Stimulated activated memory B cell treated with anti-CD40 and anti-IgM and Interleukin-4, amounts not matched to agents 10 μg/mL and 1 μg/mL and 100 μg/mL, for 72 hours (primary cell): ENCODE measurements around the gene MB.

ENCODE experiments used
- ATAC-seq: fragments of 150-1000 bp; cut with Tn5 transposase; 2 replicates; pipeline ENCODE4 v1.10.0; 2021
- H3K27ac Mint-ChIP-seq: one replicate; pipeline ENCODE4 v1.8.0; 2022; ENCODE audit warnings: mild to moderate bottlenecking, mixed read lengths
- H3K27me3 Mint-ChIP-seq: one replicate; pipeline ENCODE4 v1.8.0; 2022; ENCODE audit warnings: mixed read lengths
- H3K36me3 Mint-ChIP-seq: one replicate; pipeline ENCODE4 v1.8.0; 2022; ENCODE audit warnings: mixed read lengths
- H3K4me1 Mint-ChIP-seq: one replicate; pipeline ENCODE4 v1.8.0; 2022; ENCODE audit warnings: mixed read lengths
- H3K4me3 Mint-ChIP-seq: one replicate; pipeline ENCODE4 v1.8.0; 2022; ENCODE audit warnings: mild to moderate bottlenecking, moderate library complexity, mixed read lengths
- H3K9me3 Mint-ChIP-seq: one replicate; pipeline ENCODE4 v1.8.0; 2022; ENCODE audit warnings: mixed read lengths

Gene MB

GRCh38 chr22:35564975-35565867 lies 51.9 kb downstream of the MB start:
- ATAC-seq: no peak
- no peak overlapping the region for H3K4me3 Mint-ChIP-seq
- peaks cover 72% of the 10 kb centered on the region for H3K27me3 Mint-ChIP-seq
- H3K36me3 Mint-ChIP-seq: no peaks in the 10 kb centered on the region
- H3K4me1 Mint-ChIP-seq: peaks cover 17% of the 10 kb centered on the region
- no peak overlapping the region for H3K27ac Mint-ChIP-seq
- no peaks in the 10 kb centered on the region for H3K9me3 Mint-ChIP-seq

GRCh38 chr22:35563211-35563610 lies 53.9 kb downstream of the MB start:
- H3K4me1 Mint-ChIP-seq: peaks cover 18% of the 10 kb centered on the region
- H3K36me3 Mint-ChIP-seq: no peaks in the 10 kb centered on the region
- H3K27ac Mint-ChIP-seq: no peak overlapping the region

GRCh38 chr22:35561796-35562526 lies 55.2 kb downstream of the MB start:
- peaks cover 76% of the 10 kb centered on the region for H3K27me3 Mint-ChIP-seq
- H3K9me3 Mint-ChIP-seq: no peaks in the 10 kb centered on the region
- ATAC-seq: no peak
- H3K4me1 Mint-ChIP-seq: peaks cover 22% of the 10 kb centered on the region
- no peak overlapping the region for H3K4me3 Mint-ChIP-seq
- H3K27ac Mint-ChIP-seq: no peak overlapping the region
- H3K36me3 Mint-ChIP-seq: no peaks in the 10 kb centered on the region

More at GRCh38 chr22:35563211-35563610, 53.9 kb downstream of the MB start:
- H3K9me3 Mint-ChIP-seq: no peaks in the 10 kb centered on the region
- no peak overlapping the region for H3K4me3 Mint-ChIP-seq
- peaks cover 64% of the 10 kb centered on the region for H3K27me3 Mint-ChIP-seq
- no peak for ATAC-seq

- Mint-ChIP-seq H3K9me3 (no peaks in the 10 kb centered on the region), H3K4me1 (peaks cover 22% of the 10 kb centered on the region), H3K27ac (no peak overlapping the region), H3K36me3 (no peaks in the 10 kb centered on the region), H3K27me3 (peaks cover 84% of the 10 kb centered on the region), H3K4me3 (no peak overlapping the region)
- no peak for ATAC-seq
These were observed 56.3 kb downstream of the MB start for GRCh38 chr22:35560824-35561223.

- no peaks in the 10 kb centered on the region for H3K9me3 Mint-ChIP-seq
- H3K27ac Mint-ChIP-seq: no peak overlapping the region
- H3K4me1 Mint-ChIP-seq: peaks cover 22% of the 10 kb centered on the region
- ATAC-seq: no peak
- peaks cover 84% of the 10 kb centered on the region for H3K27me3 Mint-ChIP-seq
- no peaks in the 10 kb centered on the region for H3K36me3 Mint-ChIP-seq
- no peak overlapping the region for H3K4me3 Mint-ChIP-seq
These were observed 56.8 kb downstream of the MB start for GRCh38 chr22:35560366-35560765.

GRCh38 chr22:35559354-35560005 lies 57.6 kb downstream of the MB start:
- Mint-ChIP-seq H3K4me3 (no peak overlapping the region), H3K9me3 (no peaks in the 10 kb centered on the region), H3K27me3 (peaks cover 84% of the 10 kb centered on the region), H3K4me1 (peaks cover 24% of the 10 kb centered on the region), H3K36me3 (no peaks in the 10 kb centered on the region), H3K27ac (no peak overlapping the region)
- ATAC-seq: no peak

GRCh38 chr22:35558719-35559118 lies 58.4 kb downstream of the MB start:
- Mint-ChIP-seq H3K27me3 (peaks cover 88% of the 10 kb centered on the region), H3K36me3 (no peaks in the 10 kb centered on the region), H3K4me3 (no peak overlapping the region), H3K9me3 (no peaks in the 10 kb centered on the region), H3K4me1 (peaks cover 30% of the 10 kb centered on the region), H3K27ac (no peak overlapping the region)
- no peak for ATAC-seq

GRCh38 chr22:35558031-35558430 lies 59.1 kb downstream of the MB start:
- peaks cover 26% of the 10 kb centered on the region for H3K4me1 Mint-ChIP-seq
- no peaks in the 10 kb centered on the region for H3K36me3 Mint-ChIP-seq
- ATAC-seq: no peak
- no peak overlapping the region for H3K27ac Mint-ChIP-seq
- H3K9me3 Mint-ChIP-seq: no peaks in the 10 kb centered on the region
- no peak overlapping the region for H3K4me3 Mint-ChIP-seq
- peaks cover 89% of the 10 kb centered on the region for H3K27me3 Mint-ChIP-seq
